Measurements from ENCODE around the gene DCAF6.

The DCAF6 gene

GRCh38 chr1:167966050-167966449, 29.6 kb downstream of the DCAF6 start:
- DNase-seq, result no peak

GRCh38 chr1:167968569-167968968, 32.1 kb downstream of the DCAF6 start:
- no peak for DNase-seq

GRCh38 chr1:167973832-167974231, 37.3 kb downstream of the DCAF6 start:
- DNase-seq, result no peak

GRCh38 chr1:167974698-167975097, 38.2 kb downstream of the DCAF6 start:
- DNase-seq, result no peak

GRCh38 chr1:167977245-167977644, 40.8 kb downstream of the DCAF6 start:
- DNase-seq, result no peak

- DNase-seq, result no peak
Measured at GRCh38 chr1:167981933-167982332, 45.5 kb downstream of the DCAF6 start.

- no peak for DNase-seq
Measured at GRCh38 chr1:167983797-167984420, 47.4 kb downstream of the DCAF6 start.

GRCh38 chr1:167984886-167985489, 48.5 kb downstream of the DCAF6 start:
- no peak for DNase-seq

GRCh38 chr1:167987174-167987573, 50.7 kb downstream of the DCAF6 start:
- DNase-seq, result no peak

- no peak for DNase-seq
Measured at GRCh38 chr1:167991546-167991945, 55.1 kb downstream of the DCAF6 start.

GRCh38 chr1:167993720-167994119, 57.2 kb downstream of the DCAF6 start:
- no peak for DNase-seq

- no peak for DNase-seq
Measured at GRCh38 chr1:167994560-167994959, 58.1 kb downstream of the DCAF6 start.

- no peak for DNase-seq
Measured at GRCh38 chr1:167995038-167995437, 58.6 kb downstream of the DCAF6 start.

GRCh38 chr1:167996266-167996665, 59.8 kb downstream of the DCAF6 start:
- no peak for DNase-seq

- DNase-seq, result no peak
Measured at GRCh38 chr1:167997037-167997575, 60.6 kb downstream of the DCAF6 start.

- DNase-seq, result no peak
Measured at GRCh38 chr1:167999877-168000276, 63.4 kb downstream of the DCAF6 start.

GRCh38 chr1:168000656-168001055, 64.2 kb downstream of the DCAF6 start:
- no peak for DNase-seq

- DNase-seq, result no peak
Measured at GRCh38 chr1:168001213-168001612, 64.7 kb downstream of the DCAF6 start.

- DNase-seq, result no peak
Measured at GRCh38 chr1:168004531-168004930, 68.0 kb downstream of the DCAF6 start.

- no peak for DNase-seq
Measured at GRCh38 chr1:168005529-168005928, 69.0 kb downstream of the DCAF6 start.

- DNase-seq, result no peak
Measured at GRCh38 chr1:168007691-168008090, 71.2 kb downstream of the DCAF6 start.

- no peak for DNase-seq
Measured at GRCh38 chr1:168008595-168008994, 72.1 kb downstream of the DCAF6 start.

GRCh38 chr1:168009322-168009721, 72.8 kb downstream of the DCAF6 start:
- no peak for DNase-seq

- no peak for DNase-seq
Measured at GRCh38 chr1:168019407-168019806, 82.9 kb downstream of the DCAF6 start.

- DNase-seq, result no peak
Measured at GRCh38 chr1:168031198-168031597, 94.7 kb downstream of the DCAF6 start.

All from right forelimb (tissue), 1 donor.